ENCODE results near the gene PQBP1. TPM values are rescaled to one million over a fixed set of nuclear protein-coding genes. Genes with fewer than 3 reads are reported as not detected.
A peak's percentile ranks its signal among the peaks of the same experiment; 100 is the strongest.

The PQBP1 gene
- total RNA-seq, 1 donor from 2014 or later = 14.8 TPM

DNA sequence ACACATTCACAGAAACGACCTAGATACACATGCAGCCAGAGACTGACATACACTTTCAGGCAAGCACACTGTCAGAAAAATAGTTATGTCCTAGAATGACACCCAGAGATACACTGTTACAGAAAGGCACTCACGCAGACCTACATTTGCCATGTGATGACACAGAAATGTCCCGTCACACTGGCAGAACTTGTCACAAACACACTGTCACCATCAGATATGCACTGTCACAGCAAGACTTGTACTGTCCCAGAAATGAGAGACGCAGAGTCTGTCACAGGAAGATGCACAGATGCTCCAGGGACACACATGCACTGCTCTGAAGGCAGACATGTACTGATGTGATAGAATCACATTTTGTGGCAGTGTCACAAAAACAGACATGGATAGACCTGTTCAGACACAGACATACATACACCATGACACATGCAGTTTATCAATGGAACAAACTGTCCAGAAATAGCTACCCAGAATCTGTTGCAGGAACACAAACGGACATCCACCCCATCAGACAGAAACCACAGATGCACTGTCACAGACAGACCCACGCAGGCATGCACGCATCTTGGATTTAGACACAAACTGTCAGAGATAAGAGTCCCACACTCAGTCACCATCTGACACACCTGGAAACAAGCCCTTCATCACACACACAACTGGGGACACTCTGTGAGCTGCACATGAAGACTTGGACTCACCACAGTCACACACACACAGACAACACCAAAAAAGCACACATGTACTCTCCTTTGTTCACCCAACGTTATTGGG is 22.4 kb downstream of the PQBP1 start:
- H3K27me3 ChIP-seq = no peaks in the 10 kb centered on the region
- intact Hi-C loops (cut with DNase I) = loop anchor here (1.0 to 10.0 kb wide), 5 partner anchors 37 to 385 kb away; partner anchors contain the start of genes MAGIX, OTUD5, RBM3 and TBC1D25

DNA sequence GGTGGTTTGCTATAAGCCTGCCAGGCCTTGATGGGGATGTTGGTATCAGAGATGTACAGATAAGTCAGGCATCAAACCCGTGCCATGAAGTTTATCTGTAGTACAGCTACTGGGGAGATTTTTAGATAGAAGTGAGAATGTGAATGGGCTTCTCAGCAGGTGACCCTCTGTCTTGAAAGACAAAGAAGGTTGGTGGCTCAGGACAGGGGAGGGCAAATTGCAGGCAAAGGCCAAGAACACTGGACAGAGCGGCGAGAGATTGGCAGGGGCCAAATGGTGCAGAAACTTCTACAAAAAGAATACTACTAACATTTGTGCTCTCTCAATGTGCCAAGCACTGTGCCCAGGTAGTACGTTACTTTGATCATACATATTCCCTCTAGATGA is 23.0 kb downstream of the PQBP1 start:
- H3K27me3 ChIP-seq = no peaks in the 10 kb centered on the region
- H3K9me3 ChIP-seq = no peaks in the 10 kb centered on the region
- no peak overlapping the region for H3K27ac ChIP-seq
- DNase-seq (ENCODE audit: low spot score in 2 of 2) = no peak
- H3K36me3 ChIP-seq = peaks cover 12 to 25% of the 10 kb centered on the region in 2 donors
- peaks cover 0 to 3% of the 10 kb centered on the region in 2 donors for H3K4me1 ChIP-seq
- H3K4me3 ChIP-seq = no peak overlapping the region
- intact Hi-C loops (cut with DNase I) = no loop called here
- TF ChIP-seq, protein P1, sequence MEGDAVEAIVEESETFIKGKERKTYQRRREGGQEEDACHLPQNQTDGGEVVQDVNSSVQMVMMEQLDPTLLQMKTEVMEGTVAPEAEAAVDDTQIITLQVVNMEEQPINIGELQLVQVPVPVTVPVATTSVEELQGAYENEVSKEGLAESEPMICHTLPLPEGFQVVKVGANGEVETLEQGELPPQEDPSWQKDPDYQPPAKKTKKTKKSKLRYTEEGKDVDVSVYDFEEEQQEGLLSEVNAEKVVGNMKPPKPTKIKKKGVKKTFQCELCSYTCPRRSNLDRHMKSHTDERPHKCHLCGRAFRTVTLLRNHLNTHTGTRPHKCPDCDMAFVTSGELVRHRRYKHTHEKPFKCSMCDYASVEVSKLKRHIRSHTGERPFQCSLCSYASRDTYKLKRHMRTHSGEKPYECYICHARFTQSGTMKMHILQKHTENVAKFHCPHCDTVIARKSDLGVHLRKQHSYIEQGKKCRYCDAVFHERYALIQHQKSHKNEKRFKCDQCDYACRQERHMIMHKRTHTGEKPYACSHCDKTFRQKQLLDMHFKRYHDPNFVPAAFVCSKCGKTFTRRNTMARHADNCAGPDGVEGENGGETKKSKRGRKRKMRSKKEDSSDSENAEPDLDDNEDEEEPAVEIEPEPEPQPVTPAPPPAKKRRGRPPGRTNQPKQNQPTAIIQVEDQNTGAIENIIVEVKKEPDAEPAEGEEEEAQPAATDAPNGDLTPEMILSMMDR (IDR thresholded peaks at IDR 0.05) = no peak

More for the DNA sequence above, 22.4 kb downstream of the PQBP1 start:
- H3K36me3 ChIP-seq = peaks cover 11 to 20% of the 10 kb centered on the region in 2 donors
- H3K9me3 ChIP-seq = no peaks in the 10 kb centered on the region
- peak overlapping the region; percentile 74 to 91 for H3K27ac ChIP-seq
- no peak for DNase-seq (ENCODE audit: low spot score in 2 of 2)
- TF ChIP-seq, protein P1 (IDR thresholded peaks at IDR 0.05) = no peak
- peak overlapping the region in 1 of 2 donors; percentile 74 for H3K4me3 ChIP-seq
- H3K4me1 ChIP-seq = peaks cover 0 to 3% of the 10 kb centered on the region in 2 donors

- peaks cover 15 to 27% of the 10 kb centered on the region in 2 donors for H3K36me3 ChIP-seq
- TF ChIP-seq, protein P1 (IDR thresholded peaks at IDR 0.05) = no peak
- DNase-seq (ENCODE audit: low spot score in 2 of 2) = no peak
- no peaks in the 10 kb centered on the region for H3K4me1 ChIP-seq
- no peak overlapping the region for H3K27ac ChIP-seq
- intact Hi-C loops (cut with DNase I) = no loop called here
- no peaks in the 10 kb centered on the region for H3K27me3 ChIP-seq
- no peaks in the 10 kb centered on the region for H3K9me3 ChIP-seq
- no peak overlapping the region for H3K4me3 ChIP-seq
These were observed 26.0 kb downstream of the PQBP1 start for GRCh38 chrX:48923771-48924170.

GRCh38 chrX:48924270-48924669 is 26.5 kb downstream of the PQBP1 start:
- TF ChIP-seq, protein P1 (IDR thresholded peaks at IDR 0.05) = no peak
- H3K36me3 ChIP-seq = peaks cover 16 to 27% of the 10 kb centered on the region in 2 donors

GRCh38 chrX:48927123-48927522 is 29.4 kb downstream of the PQBP1 start:
- DNase-seq (ENCODE audit: low spot score in 2 of 2) = no peak
- intact Hi-C loops (cut with DNase I) = no loop called here
- TF ChIP-seq, protein P1 (IDR thresholded peaks at IDR 0.05) = no peak
- Histone ChIP-seq H3K27ac (no peak overlapping the region), H3K4me3 (no peak overlapping the region), H3K36me3 (peaks cover 19 to 27% of the 10 kb centered on the region in 2 donors), H3K27me3 (no peaks in the 10 kb centered on the region), H3K4me1 (no peaks in the 10 kb centered on the region), H3K9me3 (no peaks in the 10 kb centered on the region)

More at GRCh38 chrX:48924270-48924669, 26.5 kb downstream of the PQBP1 start:
- Histone ChIP-seq H3K4me3 (no peak overlapping the region), H3K4me1 (no peaks in the 10 kb centered on the region), H3K27ac (no peak overlapping the region), H3K27me3 (no peaks in the 10 kb centered on the region), H3K9me3 (no peaks in the 10 kb centered on the region)
- intact Hi-C loops (cut with DNase I) = no loop called here
- no peak for DNase-seq (ENCODE audit: low spot score in 2 of 2)
